Hematopoietic multipotent progenitor cell treated with erythropoietin and hydrocortisone succinate and interleukin-3 and kit ligand, for 6 days (in vitro differentiated cells): Measurements from ENCODE around the gene TIPRL.

Experiments used
- DNase-seq: peaks from one replicate; pipeline ENCODE4 v3.0.0-alpha.2; 2015

Gene TIPRL

GRCh38 chr1:168218658-168219057 is 39.9 kb downstream of the TIPRL start:
- DNase-seq, result no peak

- DNase-seq, result peak; percentile 41
Measured at GRCh38 chr1:168220470-168220871, 41.7 kb downstream of the TIPRL start.

DNA sequence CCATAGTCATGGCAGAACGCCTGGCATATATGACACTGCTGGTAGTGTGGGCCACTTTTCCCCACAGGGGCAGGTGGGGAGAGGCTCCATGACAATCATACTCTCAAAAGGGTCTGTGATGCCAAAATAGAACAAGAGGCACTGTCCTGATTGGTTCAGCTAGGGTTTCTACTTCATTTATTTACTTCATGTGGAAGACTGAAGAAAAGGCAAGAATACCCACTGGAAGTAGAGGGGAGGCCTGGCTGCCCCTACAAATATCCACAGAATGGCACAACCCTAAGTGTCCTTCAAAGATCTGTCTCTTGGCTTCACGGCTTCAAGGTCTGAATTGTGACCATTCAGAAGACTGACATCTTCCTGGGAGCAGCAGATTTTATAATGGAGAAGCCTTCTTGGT is 42.5 kb downstream of the TIPRL start:
- DNase-seq, result no peak

DNA sequence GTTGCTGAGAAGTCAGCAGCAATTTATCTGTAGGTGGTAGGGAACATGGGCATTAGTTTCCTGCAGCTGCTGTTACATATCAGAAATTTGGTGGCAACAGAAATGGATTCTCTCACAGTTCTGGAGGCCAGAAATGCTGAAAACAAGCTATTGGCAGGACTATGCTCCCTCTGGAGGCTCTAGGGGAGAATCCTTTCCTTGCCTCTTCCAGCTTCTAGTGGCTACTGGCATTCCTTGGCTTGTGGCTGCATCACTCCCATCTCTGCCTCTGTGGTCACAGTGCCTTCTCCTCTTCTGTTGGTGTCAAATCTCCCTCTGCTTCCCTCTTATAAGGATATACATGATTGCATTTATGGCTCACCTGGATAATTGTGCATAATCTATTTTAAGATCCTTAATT is 44.5 kb downstream of the TIPRL start:
- no peak for DNase-seq

- DNase-seq, result no peak
Measured at GRCh38 chr1:168223681-168224540, 45.1 kb downstream of the TIPRL start.

- no peak for DNase-seq
Measured at GRCh38 chr1:168224991-168225390, 46.2 kb downstream of the TIPRL start.

DNA sequence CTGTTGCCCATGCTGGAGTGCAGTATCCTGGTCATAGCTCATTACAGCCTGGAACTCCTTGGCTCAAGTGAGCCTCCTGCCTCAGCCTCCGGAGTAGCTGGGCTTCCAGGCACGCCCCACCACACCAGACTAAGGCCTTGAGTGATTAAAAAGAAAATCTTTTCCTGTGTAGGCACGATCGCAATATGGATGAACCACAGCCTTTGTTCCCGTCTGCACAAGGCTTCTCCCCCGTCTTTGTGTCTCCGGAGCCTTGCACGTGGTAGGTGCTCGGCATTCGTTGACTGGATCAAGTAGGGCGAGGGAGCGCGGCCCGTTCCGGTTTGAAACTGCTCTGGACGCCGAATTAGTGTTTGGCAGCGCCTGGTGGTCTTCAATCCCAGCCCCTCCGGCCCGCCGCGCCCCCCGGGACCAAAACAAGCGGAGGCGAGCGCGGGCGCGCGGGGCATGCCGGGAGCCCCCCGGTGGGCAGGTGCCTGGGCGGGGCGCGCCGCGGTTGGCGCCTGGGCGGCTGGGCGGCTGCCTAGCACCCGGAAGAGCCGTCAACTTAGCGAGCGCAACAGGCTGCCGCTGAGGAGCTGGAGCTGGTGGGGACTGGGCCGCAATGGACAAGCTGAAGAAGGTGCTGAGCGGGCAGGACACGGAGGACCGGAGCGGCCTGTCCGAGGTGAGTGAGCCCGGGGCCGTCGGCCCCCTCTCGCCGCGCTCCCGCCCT is 46.9 kb downstream of the TIPRL start, which contains the start of gene SFT2D2:
Gene SFT2D2, plus strand, starts transcription at position 529 of the 715 bp plus-strand sequence. Its CDS starts 76 bp downstream, at position 605.
- DNase-seq, result peak; percentile 92

GRCh38 chr1:168227620-168228019 is 48.9 kb downstream of the TIPRL start:
- no peak for DNase-seq

DNA sequence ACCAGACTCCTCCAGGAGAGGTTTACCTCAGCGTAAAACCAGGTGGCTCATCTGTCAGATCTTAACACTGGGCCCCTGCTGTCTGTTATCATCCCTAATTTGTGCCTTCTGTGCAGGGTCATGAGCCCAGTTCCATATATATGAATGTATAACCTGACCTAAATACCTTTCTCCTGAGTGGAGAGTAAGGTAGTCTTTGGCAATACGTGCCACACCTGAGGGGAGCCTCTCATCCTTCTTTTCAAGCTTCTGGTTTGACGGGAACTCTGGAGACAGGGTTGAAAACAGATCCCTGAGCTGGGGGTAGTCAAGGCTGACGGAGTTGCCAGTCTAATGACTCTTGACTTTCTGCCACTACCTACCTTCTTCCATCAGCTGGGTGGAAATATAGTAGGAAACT is 51.1 kb downstream of the TIPRL start:
- no peak for DNase-seq

DNA sequence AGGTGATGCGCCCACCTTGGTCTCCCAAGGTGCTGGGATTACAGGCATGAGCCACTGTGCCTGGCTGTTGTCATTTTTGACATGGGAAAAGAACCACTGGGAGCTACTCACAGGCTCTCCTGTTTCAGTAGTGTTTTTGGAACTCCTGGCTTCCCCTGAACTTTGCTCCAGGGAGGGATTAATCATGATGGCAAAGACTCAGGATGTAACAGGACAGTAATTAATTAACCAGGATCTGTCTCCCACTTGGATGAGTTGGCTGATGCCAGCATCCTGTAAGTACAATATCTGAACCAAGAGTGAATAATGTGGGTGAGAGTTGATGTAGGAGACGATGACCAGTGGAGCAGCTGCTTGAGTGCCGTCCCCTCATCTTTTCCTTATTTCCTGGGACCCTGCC is 51.9 kb downstream of the TIPRL start:
- no peak for DNase-seq

DNA sequence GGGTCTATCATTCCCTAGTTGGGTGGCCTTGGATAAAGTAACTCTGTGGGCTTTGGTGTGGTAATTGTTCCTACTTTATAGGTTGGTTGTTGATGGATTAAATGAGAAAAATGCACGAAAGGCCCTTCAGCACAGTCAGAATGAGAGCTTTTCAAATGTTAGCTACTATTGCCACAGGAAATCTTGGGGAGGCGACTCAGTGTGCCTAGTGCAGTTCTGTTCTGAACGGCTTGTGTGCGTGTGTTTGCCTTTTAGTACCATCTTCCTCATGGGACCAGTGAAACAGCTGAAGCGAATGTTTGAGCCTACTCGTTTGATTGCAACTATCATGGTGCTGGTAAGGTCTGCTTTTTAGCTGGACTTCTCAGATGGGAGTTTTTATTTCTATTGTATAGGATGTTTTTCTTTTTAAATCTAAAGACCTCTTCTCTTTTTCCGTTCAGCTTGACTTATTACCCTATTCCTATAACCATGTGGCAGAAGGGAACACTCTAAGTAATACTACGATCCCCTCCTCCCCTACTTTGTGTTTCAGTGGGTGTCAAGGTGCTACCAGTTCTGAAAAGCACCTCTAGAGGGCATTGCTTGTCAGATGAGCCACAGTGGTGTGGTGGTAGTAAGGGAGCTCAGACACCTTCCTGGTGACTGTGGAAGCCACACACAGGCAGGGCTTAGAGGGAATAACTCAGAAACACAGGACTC is 56.2 kb downstream of the TIPRL start:
- peak; percentile 84 for DNase-seq

DNA sequence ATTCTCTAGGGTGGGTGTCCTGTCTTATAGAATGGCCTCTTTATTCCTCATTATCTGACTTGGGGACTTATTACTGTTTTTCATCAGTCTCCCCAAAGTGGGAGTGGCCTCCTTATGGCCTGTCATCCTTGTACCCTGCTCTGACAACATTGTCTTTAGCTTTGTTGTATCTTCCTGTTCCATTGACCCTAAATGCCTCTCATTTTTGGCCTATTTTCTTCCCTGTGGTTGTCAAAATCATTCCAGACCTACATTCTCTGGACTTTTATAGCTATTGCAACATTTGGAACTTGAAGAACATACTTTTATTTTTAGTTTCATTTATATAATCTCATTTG is 56.8 kb downstream of the TIPRL start:
- no peak for DNase-seq

GRCh38 chr1:168235937-168236336 is 57.2 kb downstream of the TIPRL start:
- no peak for DNase-seq

GRCh38 chr1:168236836-168237611 is 58.3 kb downstream of the TIPRL start:
- DNase-seq, result no peak

DNA sequence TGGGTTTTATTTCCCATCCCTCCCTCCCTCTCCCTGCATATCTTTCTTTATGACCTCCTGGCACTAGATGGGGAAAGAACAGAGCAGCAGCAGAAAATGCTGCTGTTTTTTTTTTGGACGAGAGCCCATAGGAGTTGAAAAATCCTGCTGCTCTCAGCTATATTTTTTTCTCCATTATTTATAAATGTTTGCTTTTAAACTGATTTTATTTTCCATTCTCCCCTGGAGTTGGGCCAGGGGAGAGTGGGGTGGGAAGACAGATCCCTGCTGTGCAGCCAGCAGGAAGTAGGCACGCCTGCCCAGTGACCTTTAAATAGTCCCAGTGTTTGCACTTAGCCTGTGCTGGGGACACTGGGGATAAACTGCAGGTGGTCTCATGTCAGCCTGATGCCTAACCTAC is 64.4 kb downstream of the TIPRL start:
- no peak for DNase-seq

- DNase-seq, result no peak
Measured at GRCh38 chr1:168243636-168244212, 65.0 kb downstream of the TIPRL start.

- DNase-seq, result no peak
Measured at GRCh38 chr1:168245042-168245441, 66.3 kb downstream of the TIPRL start.

- no peak for DNase-seq
Measured at GRCh38 chr1:168246506-168246905, 67.7 kb downstream of the TIPRL start.
